WTC11 (cell line): ENCODE data around the gene P4HTM. TPM values are rescaled to one million over a fixed set of nuclear protein-coding genes. Genes with fewer than 3 reads are reported as not detected.

ENCODE experiments used
- ATAC-seq: fragments of 200-7000 bp; cut with Tn5 transposase; 2 replicates; pipeline ENCODE4 v1.10.0; 2021; ENCODE audit warnings: mild to moderate bottlenecking, moderate library complexity
- CTCF ChIA-PET: fragments of 300-600 bp; sonication (Branson Sonifier 250); formaldehyde crosslinking; loops from one replicate; lab custom pipeline; 2021; ENCODE audit warnings: antibody characterized with exemption; lab: Charles Lee
- POLR2A ChIA-PET: fragments of 350-600 bp; sonication (Branson Sonifier 250); formaldehyde crosslinking; loops from one replicate; lab custom pipeline; 2021; ENCODE audit warnings: antibody characterized with exemption; lab: Charles Lee
- DNase-seq: peaks from one replicate; pipeline ENCODE4 v3.0.0; 2021; ENCODE audit warnings: low spot score
- H3K27ac Mint-ChIP-seq: 2 replicates; pipeline ENCODE4 v1.8.0; 2021; ENCODE audit warnings: mixed read lengths
- H3K27me3 Mint-ChIP-seq: 2 replicates; pipeline ENCODE4 v1.8.0; 2021; ENCODE audit warnings: low read depth, mild to moderate bottlenecking, moderate library complexity, mixed read lengths
- H3K36me3 Mint-ChIP-seq: 2 replicates; pipeline ENCODE4 v1.8.0; 2021; ENCODE audit warnings: mixed read lengths
- H3K4me1 Mint-ChIP-seq: 2 replicates; pipeline ENCODE4 v1.8.0; 2022; ENCODE audit warnings: mixed read lengths
- H3K4me3 Mint-ChIP-seq: 2 replicates; pipeline ENCODE4 v1.8.0; 2021; ENCODE audit warnings: mild to moderate bottlenecking, moderate library complexity, mixed read lengths
- H3K9me3 Mint-ChIP-seq: 2 replicates; pipeline ENCODE4 v1.8.0; 2021; ENCODE audit warnings: mixed read lengths
- CBFB ChIP-seq: sonication (generic); formaldehyde crosslinking; IDR thresholded peaks from 2 replicates; pipeline ENCODE4 v1.8.1; 2022; ENCODE audit warnings: mild to moderate bottlenecking, low read depth, missing genetic modification reagents
- CDX4 ChIP-seq: fragments of 250-450 bp; sonication (Bioruptor Pico); IDR thresholded peaks from 2 replicates; pipeline ENCODE4 v1.9.0; 2021; ENCODE audit warnings: moderate library complexity, mild to moderate bottlenecking, inconsistent platforms, borderline replicate concordance
- FOXP4 ChIP-seq: sonication (generic); formaldehyde crosslinking; IDR thresholded peaks from 2 replicates; pipeline ENCODE4 v1.8.0; 2022; ENCODE audit warnings: mild to moderate bottlenecking, missing genetic modification reagents
- IRF1 ChIP-seq: sonication (generic); formaldehyde crosslinking; IDR thresholded peaks from 2 replicates; pipeline ENCODE4 v1.8.0; 2023; ENCODE audit warnings: missing genetic modification reagents
- JAZF1 ChIP-seq: fragments of 250-450 bp; sonication (Bioruptor Pico); IDR thresholded peaks from 2 replicates; pipeline ENCODE4 v1.9.0; 2021; ENCODE audit warnings: moderate library complexity, mild to moderate bottlenecking, inconsistent platforms
- KAT7 ChIP-seq: sonication (generic); formaldehyde crosslinking; IDR thresholded peaks from 2 replicates; pipeline ENCODE4 v1.8.1; 2023; ENCODE audit warnings: missing genetic modification reagents, mild to moderate bottlenecking, borderline replicate concordance
- MLX ChIP-seq: sonication (generic); formaldehyde crosslinking; IDR thresholded peaks from 2 replicates; pipeline ENCODE4 v1.8.1; 2023; ENCODE audit warnings: mild to moderate bottlenecking, missing genetic modification reagents, moderate library complexity
- MXD4 ChIP-seq: fragments of 250-450 bp; sonication (Bioruptor Pico); IDR thresholded peaks from 2 replicates; pipeline ENCODE4 v1.8.0; 2021; ENCODE audit warnings: mild to moderate bottlenecking, moderate library complexity, borderline replicate concordance
- RORB ChIP-seq: fragments of 250-450 bp; sonication (Bioruptor Pico); IDR thresholded peaks from 2 replicates; pipeline ENCODE4 v1.9.0; 2021; ENCODE audit warnings: mild to moderate bottlenecking
- TEAD4 ChIP-seq: sonication (generic); formaldehyde crosslinking; IDR thresholded peaks from 2 replicates; pipeline ENCODE4 v1.8.0; 2022; ENCODE audit warnings: mild to moderate bottlenecking, missing genetic modification reagents
- ZBTB21 ChIP-seq: sonication (generic); formaldehyde crosslinking; IDR thresholded peaks from 2 replicates; pipeline ENCODE4 v1.8.1; 2023; ENCODE audit warnings: mild to moderate bottlenecking, missing genetic modification reagents, borderline replicate concordance
- ZNF232 ChIP-seq: sonication (generic); formaldehyde crosslinking; IDR thresholded peaks from 2 replicates; pipeline ENCODE4 v1.8.0; 2022; ENCODE audit warnings: mild to moderate bottlenecking, missing genetic modification reagents
- ZNF263 ChIP-seq: sonication (generic); formaldehyde crosslinking; IDR thresholded peaks from 2 replicates; pipeline ENCODE4 v1.8.1; 2022; ENCODE audit warnings: low read depth, mild to moderate bottlenecking, moderate library complexity, missing genetic modification reagents
- ZNF423 ChIP-seq: fragments of 250-450 bp; sonication (Bioruptor Pico); IDR thresholded peaks from 2 replicates; pipeline ENCODE4 v2.1.2; 2022; ENCODE audit warnings: mild to moderate bottlenecking, moderate library complexity
- ZSCAN18 ChIP-seq: fragments of 250-450 bp; sonication (Bioruptor Pico); IDR thresholded peaks from 2 replicates; pipeline ENCODE4 v2.1.2; 2022; ENCODE audit warnings: mild to moderate bottlenecking, moderate library complexity
- total RNA-seq: library from RNA; stranded (reverse); gene quantifications from 3 replicates; pipeline ENCODE4 v1.2.3, GENCODE V29; 2021
- TF ChIP-seq, protein P1 (sequence below): sonication (generic); formaldehyde crosslinking; IDR thresholded peaks from 2 replicates; pipeline ENCODE4 v1.8.1; 2023; ENCODE audit warnings: mild to moderate bottlenecking, missing genetic modification reagents
- TF ChIP-seq, protein P2 (sequence below): sonication (generic); formaldehyde crosslinking; IDR thresholded peaks from 2 replicates; pipeline ENCODE4 v1.8.1; 2023; ENCODE audit warnings: mild to moderate bottlenecking, missing genetic modification reagents, moderate library complexity
- TF ChIP-seq, protein P3 (sequence below): sonication (generic); formaldehyde crosslinking; IDR thresholded peaks from 2 replicates; pipeline ENCODE4 v1.8.1; 2022; ENCODE audit warnings: mild to moderate bottlenecking, missing genetic modification reagents, moderate library complexity, borderline replicate concordance

Gene P4HTM
- total RNA-seq, 1 experiment from 2014 or later: 21.9 TPM

DNA sequence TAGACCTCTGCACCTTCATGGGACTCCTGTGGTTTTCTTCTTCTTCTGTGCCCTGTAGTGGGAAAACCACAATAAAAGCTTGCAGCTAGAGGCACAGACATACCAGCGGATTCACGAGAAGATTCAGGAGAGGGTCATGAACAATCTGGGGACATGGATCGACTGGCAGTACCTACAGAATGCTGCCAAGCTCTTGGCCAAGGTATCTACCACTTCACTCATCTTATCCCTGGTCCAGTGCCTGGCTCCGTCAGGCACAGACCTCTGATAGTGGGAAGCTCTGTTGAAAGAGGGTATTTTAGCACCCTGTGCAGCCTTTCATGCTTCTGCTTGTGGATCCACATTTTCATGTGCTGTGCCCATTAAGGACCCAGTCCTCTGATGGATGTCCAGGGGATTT lies 9.7 kb upstream of the P4HTM start:
- Mint-ChIP-seq H3K9me3 (no peaks in the 10 kb centered on the region), H3K27ac (no peak overlapping the region), H3K36me3 (peaks cover 58% of the 10 kb centered on the region), H3K27me3 (no peaks in the 10 kb centered on the region), H3K4me3 (no peak overlapping the region)
- ChIA-PET POLR2A (no interaction called here), CTCF (no interaction called here)
- no peak for ATAC-seq
- no peak for DNase-seq
- TF ChIP-seq ZNF263 (CRISPR knock-in tag): no peak
- TF ChIP-seq FOXP4: no peak
- no peak for TF ChIP-seq MXD4 (CRISPR knock-in tag)
- no peak for TF ChIP-seq ZBTB21 (CRISPR knock-in tag)
- no peak for TF ChIP-seq IRF1
- TF ChIP-seq ZNF232 (CRISPR knock-in tag): no peak
- no peak for TF ChIP-seq JAZF1 (CRISPR knock-in tag)
- TF ChIP-seq RORB (CRISPR knock-in tag): no peak
- TF ChIP-seq, all 79 proteins: peak for 0
- H3K4me1 Mint-ChIP-seq: no peaks in the 10 kb centered on the region

GRCh38 chr3:48982016-48982415 lies 8.0 kb upstream of the P4HTM start:
- peaks cover 45% of the 10 kb centered on the region for H3K36me3 Mint-ChIP-seq
- CTCF ChIA-PET: no interaction called here
- H3K4me3 Mint-ChIP-seq: no peak overlapping the region

DNA sequence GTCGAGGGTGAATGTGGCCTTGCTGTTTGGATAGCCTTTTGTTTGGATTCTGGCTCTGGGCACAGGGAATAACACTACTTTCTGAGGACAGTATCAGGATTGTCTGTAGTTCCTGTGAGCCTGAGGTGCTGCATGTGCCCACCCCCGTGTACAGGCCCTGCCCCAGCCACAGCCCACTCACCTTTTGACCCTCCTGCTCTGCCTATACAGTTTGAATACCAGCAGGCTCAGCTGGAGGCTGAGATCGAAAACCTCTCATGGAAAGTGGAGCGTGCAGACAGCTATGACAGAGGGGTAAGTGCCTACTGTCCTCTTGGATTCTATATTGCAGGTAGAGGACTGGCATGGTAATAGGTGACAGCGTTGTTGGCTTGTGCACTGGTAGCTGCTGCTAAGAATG lies 7.4 kb upstream of the P4HTM start:
- CTCF ChIA-PET: interaction anchor here (0.6 kb wide), 1 partner anchor 44 kb away, joined by 3 read pairs; no protein-coding TSS in a partner anchor
- DNase-seq (no peak), ATAC-seq (no peak)
- Mint-ChIP-seq H3K27ac (no peak overlapping the region; the same call in 1 of the 2 replicates), H3K27me3 (no peaks in the 10 kb centered on the region), H3K36me3 (peaks cover 45% of the 10 kb centered on the region), H3K4me1 (peaks cover under 1% of the 10 kb centered on the region; the same call in 1 of the 2 replicates), H3K9me3 (no peaks in the 10 kb centered on the region), H3K4me3 (no peak overlapping the region)
- TF ChIP-seq, protein P1, sequence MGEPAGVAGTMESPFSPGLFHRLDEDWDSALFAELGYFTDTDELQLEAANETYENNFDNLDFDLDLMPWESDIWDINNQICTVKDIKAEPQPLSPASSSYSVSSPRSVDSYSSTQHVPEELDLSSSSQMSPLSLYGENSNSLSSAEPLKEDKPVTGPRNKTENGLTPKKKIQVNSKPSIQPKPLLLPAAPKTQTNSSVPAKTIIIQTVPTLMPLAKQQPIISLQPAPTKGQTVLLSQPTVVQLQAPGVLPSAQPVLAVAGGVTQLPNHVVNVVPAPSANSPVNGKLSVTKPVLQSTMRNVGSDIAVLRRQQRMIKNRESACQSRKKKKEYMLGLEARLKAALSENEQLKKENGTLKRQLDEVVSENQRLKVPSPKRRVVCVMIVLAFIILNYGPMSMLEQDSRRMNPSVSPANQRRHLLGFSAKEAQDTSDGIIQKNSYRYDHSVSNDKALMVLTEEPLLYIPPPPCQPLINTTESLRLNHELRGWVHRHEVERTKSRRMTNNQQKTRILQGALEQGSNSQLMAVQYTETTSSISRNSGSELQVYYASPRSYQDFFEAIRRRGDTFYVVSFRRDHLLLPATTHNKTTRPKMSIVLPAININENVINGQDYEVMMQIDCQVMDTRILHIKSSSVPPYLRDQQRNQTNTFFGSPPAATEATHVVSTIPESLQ (CRISPR knock-in tag): no peak
- no peak for TF ChIP-seq CDX4 (CRISPR knock-in tag)
- TF ChIP-seq, protein P2, sequence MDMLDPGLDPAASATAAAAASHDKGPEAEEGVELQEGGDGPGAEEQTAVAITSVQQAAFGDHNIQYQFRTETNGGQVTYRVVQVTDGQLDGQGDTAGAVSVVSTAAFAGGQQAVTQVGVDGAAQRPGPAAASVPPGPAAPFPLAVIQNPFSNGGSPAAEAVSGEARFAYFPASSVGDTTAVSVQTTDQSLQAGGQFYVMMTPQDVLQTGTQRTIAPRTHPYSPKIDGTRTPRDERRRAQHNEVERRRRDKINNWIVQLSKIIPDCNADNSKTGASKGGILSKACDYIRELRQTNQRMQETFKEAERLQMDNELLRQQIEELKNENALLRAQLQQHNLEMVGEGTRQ (CRISPR knock-in tag): no peak
- no peak for TF ChIP-seq JAZF1 (CRISPR knock-in tag)
- no peak for TF ChIP-seq ZNF232 (CRISPR knock-in tag)
- no peak for TF ChIP-seq TEAD4
- TF ChIP-seq KAT7 (CRISPR knock-in tag): no peak
- no peak for TF ChIP-seq ZSCAN18 (CRISPR knock-in tag)
- no peak for TF ChIP-seq CBFB (CRISPR knock-in tag)
- no peak for TF ChIP-seq MLX (CRISPR knock-in tag)
- POLR2A ChIA-PET: no interaction called here

More at GRCh38 chr3:48982016-48982415, 8.0 kb upstream of the P4HTM start:
- Mint-ChIP-seq H3K4me1 (no peaks in the 10 kb centered on the region), H3K27me3 (no peaks in the 10 kb centered on the region)
- TF ChIP-seq, protein P3, sequence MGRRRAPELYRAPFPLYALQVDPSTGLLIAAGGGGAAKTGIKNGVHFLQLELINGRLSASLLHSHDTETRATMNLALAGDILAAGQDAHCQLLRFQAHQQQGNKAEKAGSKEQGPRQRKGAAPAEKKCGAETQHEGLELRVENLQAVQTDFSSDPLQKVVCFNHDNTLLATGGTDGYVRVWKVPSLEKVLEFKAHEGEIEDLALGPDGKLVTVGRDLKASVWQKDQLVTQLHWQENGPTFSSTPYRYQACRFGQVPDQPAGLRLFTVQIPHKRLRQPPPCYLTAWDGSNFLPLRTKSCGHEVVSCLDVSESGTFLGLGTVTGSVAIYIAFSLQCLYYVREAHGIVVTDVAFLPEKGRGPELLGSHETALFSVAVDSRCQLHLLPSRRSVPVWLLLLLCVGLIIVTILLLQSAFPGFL (CRISPR knock-in tag): no peak
- TF ChIP-seq JAZF1 (CRISPR knock-in tag): no peak
- TF ChIP-seq ZNF423 (CRISPR knock-in tag): no peak
- TF ChIP-seq, all 79 proteins: peak for 0
- Mint-ChIP-seq H3K9me3 (no peaks in the 10 kb centered on the region), H3K27ac (no peak overlapping the region)
- DNase-seq (no peak), ATAC-seq (no peak)
- POLR2A ChIA-PET: no interaction called here
